Astrocyte (in vitro differentiated cells and primary cell): ENCODE data around the gene CLBA1. TPM values are rescaled to one million over a fixed set of nuclear protein-coding genes. Genes with fewer than 3 reads are reported as not detected.
A peak's percentile ranks its signal among the peaks of the same experiment; 100 is the strongest.

Source experiments
- DNase-seq: peaks from one replicate; pipeline ENCODE4 v3.0.0-alpha.2; 2010; ENCODE audit warnings: low read depth
- FAIRE-seq: peaks from 2 replicates; lab custom pipeline; 2011; peaks lifted over from hg19 to GRCh38; lab: Jason Lieb, UNC
- H2AFZ ChIP-seq: 2 replicates; pipeline ENCODE4 v1.6.0; 2012; ENCODE audit warnings: low read depth, low read length, inconsistent platforms
- H3K27ac ChIP-seq: 2 replicates; pipeline ENCODE4 v1.5.1; 2011; ENCODE audit warnings: low read depth, low read length, inconsistent platforms
- H3K27me3 ChIP-seq: 2 replicates; pipeline ENCODE4 v1.6.0; 2011; ENCODE audit warnings: low read length, inconsistent platforms; ENCODE audit not compliant: insufficient read depth
- H3K36me3 ChIP-seq: 2 replicates; pipeline ENCODE4 v1.5.1; 2011; ENCODE audit warnings: low read length, inconsistent platforms; ENCODE audit not compliant: insufficient read depth
- H3K4me1 ChIP-seq: 2 replicates; pipeline ENCODE4 v1.5.1; 2011; ENCODE audit warnings: low read length, inconsistent platforms; ENCODE audit not compliant: insufficient read depth
- H3K4me2 ChIP-seq: 2 replicates; pipeline ENCODE4 v1.6.0; 2012; ENCODE audit warnings: low read length, inconsistent platforms
- H3K4me3 ChIP-seq: 2 replicates; pipeline ENCODE4 v1.5.1; 2011; ENCODE audit warnings: low read depth, mild to moderate bottlenecking, low read length, inconsistent platforms; ENCODE audit not compliant: insufficient read depth
- H3K79me2 ChIP-seq: 2 replicates; pipeline ENCODE4 v1.6.0; 2012; ENCODE audit warnings: mild to moderate bottlenecking, low read length, inconsistent platforms; ENCODE audit not compliant: insufficient read depth
- H3K9ac ChIP-seq: 2 replicates; pipeline ENCODE4 v1.6.0; 2012; ENCODE audit warnings: mild to moderate bottlenecking, low read length, inconsistent platforms
- H3K9me3 ChIP-seq: 2 replicates; pipeline ENCODE4 v1.5.1; 2012; ENCODE audit warnings: low read depth, mild to moderate bottlenecking, low read length, inconsistent platforms; ENCODE audit not compliant: insufficient read depth
- H4K20me1 ChIP-seq: 2 replicates; pipeline ENCODE4 v1.6.0; 2012; ENCODE audit warnings: low read length, inconsistent platforms; ENCODE audit not compliant: insufficient read depth
- H3K27ac Mint-ChIP-seq: one replicate; pipeline ENCODE4 v1.8.0; 2021; ENCODE audit warnings: mild to moderate bottlenecking, mixed read lengths; ENCODE audit not compliant: unreplicated experiment
- H3K27me3 Mint-ChIP-seq: one replicate; pipeline ENCODE4 v1.8.0; 2021; ENCODE audit warnings: low read depth, mixed read lengths; ENCODE audit not compliant: unreplicated experiment
- H3K36me3 Mint-ChIP-seq: one replicate; pipeline ENCODE4 v1.8.0; 2021; ENCODE audit warnings: low read depth, mixed read lengths; ENCODE audit not compliant: unreplicated experiment
- H3K4me1 Mint-ChIP-seq: one replicate; pipeline ENCODE4 v1.8.0; 2021; ENCODE audit warnings: low read depth, mixed read lengths; ENCODE audit not compliant: unreplicated experiment
- H3K4me3 Mint-ChIP-seq: one replicate; pipeline ENCODE4 v1.8.0; 2021; ENCODE audit warnings: mild to moderate bottlenecking, moderate library complexity, mixed read lengths; ENCODE audit not compliant: unreplicated experiment
- H3K9me3 Mint-ChIP-seq: one replicate; pipeline ENCODE4 v1.8.0; 2021; ENCODE audit warnings: mild to moderate bottlenecking, mixed read lengths; ENCODE audit not compliant: unreplicated experiment
- EZH2 ChIP-seq: IDR thresholded peaks from 2 replicates; pipeline ENCODE4 v1.6.1; 2012; ENCODE audit warnings: mild to moderate bottlenecking, low read length, inconsistent platforms; ENCODE audit not compliant: insufficient read depth
- total RNA-seq: library from RNA; stranded (reverse); gene quantifications from 2 replicates; pipeline ENCODE4 v1.2.1, GENCODE V29; 2021
- TF ChIP-seq, protein P1 (sequence below): IDR thresholded peaks from 2 replicates; pipeline ENCODE4 v1.5.1; 2011; ENCODE audit warnings: low read depth, mild to moderate bottlenecking, inconsistent platforms, low read length, moderate library complexity; ENCODE audit not compliant: insufficient read depth

The CLBA1 gene
- total RNA-seq, 1 donor from 2014 or later: 6.3 TPM

DNA sequence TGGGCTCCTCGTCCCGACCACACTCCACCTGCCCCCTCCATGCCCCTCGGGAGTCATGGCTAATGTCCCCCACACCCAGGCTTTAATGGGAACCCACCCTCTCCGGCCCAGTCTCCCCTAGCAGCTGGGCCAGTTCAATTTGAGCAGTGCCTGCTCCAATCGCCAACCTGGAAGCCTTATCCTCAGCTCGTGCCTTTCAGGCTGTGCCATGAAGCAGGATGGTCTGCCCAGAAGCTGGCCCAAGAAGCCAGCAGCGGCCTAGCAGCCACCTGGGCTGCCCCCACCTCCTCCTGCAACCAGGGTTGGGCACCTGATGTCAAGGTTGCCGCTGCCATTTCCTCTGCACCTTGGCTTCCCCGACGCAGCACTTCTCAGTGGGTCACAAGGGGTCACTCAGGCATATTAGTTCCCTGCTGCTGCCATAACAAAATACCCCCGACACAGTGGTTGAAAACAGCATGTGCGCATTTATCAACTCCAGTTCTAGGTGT, 2.3 kb upstream of the CLBA1 start:
- DNase-seq (no peak), FAIRE-seq (no peak)
- H3K27me3 Mint-ChIP-seq: peaks cover 28% of the 10 kb centered on the region
- TF ChIP-seq, protein P1, sequence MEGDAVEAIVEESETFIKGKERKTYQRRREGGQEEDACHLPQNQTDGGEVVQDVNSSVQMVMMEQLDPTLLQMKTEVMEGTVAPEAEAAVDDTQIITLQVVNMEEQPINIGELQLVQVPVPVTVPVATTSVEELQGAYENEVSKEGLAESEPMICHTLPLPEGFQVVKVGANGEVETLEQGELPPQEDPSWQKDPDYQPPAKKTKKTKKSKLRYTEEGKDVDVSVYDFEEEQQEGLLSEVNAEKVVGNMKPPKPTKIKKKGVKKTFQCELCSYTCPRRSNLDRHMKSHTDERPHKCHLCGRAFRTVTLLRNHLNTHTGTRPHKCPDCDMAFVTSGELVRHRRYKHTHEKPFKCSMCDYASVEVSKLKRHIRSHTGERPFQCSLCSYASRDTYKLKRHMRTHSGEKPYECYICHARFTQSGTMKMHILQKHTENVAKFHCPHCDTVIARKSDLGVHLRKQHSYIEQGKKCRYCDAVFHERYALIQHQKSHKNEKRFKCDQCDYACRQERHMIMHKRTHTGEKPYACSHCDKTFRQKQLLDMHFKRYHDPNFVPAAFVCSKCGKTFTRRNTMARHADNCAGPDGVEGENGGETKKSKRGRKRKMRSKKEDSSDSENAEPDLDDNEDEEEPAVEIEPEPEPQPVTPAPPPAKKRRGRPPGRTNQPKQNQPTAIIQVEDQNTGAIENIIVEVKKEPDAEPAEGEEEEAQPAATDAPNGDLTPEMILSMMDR: no peak
- TF ChIP-seq EZH2: no peak
- no peak overlapping the region for H3K4me3 Mint-ChIP-seq
- Histone ChIP-seq H2AFZ (no peak overlapping the region), H3K9me3 (no peaks in the 10 kb centered on the region), H3K79me2 (peaks cover 7% of the 10 kb centered on the region), H3K36me3 (no peaks in the 10 kb centered on the region), H3K9ac (no peak overlapping the region), H4K20me1 (no peaks in the 10 kb centered on the region), H3K4me3 (no peak overlapping the region), H3K4me1 (peaks cover 21% of the 10 kb centered on the region), H3K27ac (no peak overlapping the region), H3K27me3 (no peaks in the 10 kb centered on the region), H3K4me2 (no peak overlapping the region)
- H3K36me3 Mint-ChIP-seq: no peaks in the 10 kb centered on the region
- no peak overlapping the region for H3K27ac Mint-ChIP-seq
- no peaks in the 10 kb centered on the region for H3K9me3 Mint-ChIP-seq
- H3K4me1 Mint-ChIP-seq: no peaks in the 10 kb centered on the region

DNA sequence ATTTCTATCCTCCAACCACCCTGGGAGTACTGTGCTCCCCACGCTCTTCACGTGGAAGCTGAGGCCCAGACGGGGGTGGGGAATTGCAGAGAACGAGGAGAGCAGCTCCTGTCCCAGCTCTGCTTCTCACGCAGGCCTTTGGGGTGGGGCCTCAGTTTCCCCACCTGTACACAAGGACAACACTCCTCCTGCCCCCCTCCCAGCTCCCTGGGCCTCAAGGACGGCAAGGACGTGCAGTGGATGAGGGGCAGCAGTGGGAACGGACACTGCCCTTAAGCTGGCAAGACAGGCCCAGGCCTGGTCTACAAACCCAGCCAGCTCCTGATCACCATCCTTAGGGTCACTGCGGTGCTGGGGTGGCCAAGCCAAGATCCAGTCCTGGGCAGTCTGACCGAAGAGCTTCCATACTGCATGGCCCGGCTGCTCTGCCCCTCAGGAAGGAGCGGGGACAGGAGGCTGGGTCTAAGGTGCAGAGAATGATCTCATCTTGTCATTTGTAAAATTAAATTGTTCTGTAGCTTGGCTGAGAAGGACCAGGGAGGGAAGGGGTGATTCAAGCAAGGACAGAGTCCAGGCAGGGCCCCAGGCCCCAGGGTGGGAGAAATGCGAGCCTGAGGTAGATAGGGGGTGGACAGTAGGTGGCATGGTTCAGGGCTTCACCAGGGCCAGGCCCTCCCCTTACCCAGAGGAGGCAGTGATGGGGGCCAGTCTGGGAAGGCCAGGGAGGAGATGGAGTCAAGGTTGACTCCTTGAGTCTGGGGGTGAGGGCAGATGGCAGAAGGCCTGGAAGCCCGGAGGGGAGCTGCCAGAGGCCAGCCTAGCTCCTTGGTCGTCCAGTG, 1.3 kb upstream of the CLBA1 start:
- no peak for FAIRE-seq
- Mint-ChIP-seq H3K27ac (peak overlapping the region; percentile 74), H3K9me3 (no peaks in the 10 kb centered on the region), H3K27me3 (peaks cover 23% of the 10 kb centered on the region), H3K4me1 (no peaks in the 10 kb centered on the region), H3K4me3 (peak overlapping the region; percentile 77), H3K36me3 (no peaks in the 10 kb centered on the region)
- Histone ChIP-seq H3K9me3 (no peaks in the 10 kb centered on the region), H3K9ac (no peak overlapping the region), H3K36me3 (no peaks in the 10 kb centered on the region), H3K27ac (no peak overlapping the region), H3K79me2 (peaks cover 7% of the 10 kb centered on the region), H3K4me2 (no peak overlapping the region), H3K4me1 (peaks cover 17% of the 10 kb centered on the region), H2AFZ (no peak overlapping the region), H3K4me3 (no peak overlapping the region), H4K20me1 (no peaks in the 10 kb centered on the region), H3K27me3 (no peaks in the 10 kb centered on the region)
- DNase-seq: no peak
- no peak for TF ChIP-seq EZH2
- TF ChIP-seq, protein P1: no peak
